ENCODE results near the gene MZT2B. TPM values are rescaled to one million over a fixed set of nuclear protein-coding genes. Genes with fewer than 3 reads are reported as not detected.

The MZT2B gene
- total and polyA plus RNA-seq, 9 of the 15 experiments (the other 6 are each of a cell fraction or from before 2014, with no cell fraction given), result 5.1 to 435 (median 102) TPM

- TF ChIP-seq AFF1 (IDR thresholded peaks at IDR 0.05; ENCODE audit: low read depth in 1 of 2, partially characterized antibody in 2 of 2) (no peak), DMBX1 (CRISPR knock-in tag; IDR thresholded peaks at IDR 0.05; ENCODE audit: borderline replicate concordance) (no peak), ZNF124 (CRISPR knock-in tag; IDR thresholded peaks at IDR 0.05) (no peak), BCL6 (CRISPR knock-in tag; IDR thresholded peaks at IDR 0.05) (no peak), SIX5 (IDR thresholded peaks at IDR 0.05; ENCODE audit: borderline replicate concordance in 1 of 2, insufficient read depth in 1 of 2, low read depth in 1 of 2, low read length in 2 of 2) (no peak), CBX5 (IDR thresholded peaks at IDR 0.05; ENCODE audit: borderline replicate concordance, low read depth) (no peak), CCAR2 (IDR thresholded peaks at IDR 0.05; ENCODE audit: low read depth, low read length) (no peak), E2F6 (IDR thresholded peaks at IDR 0.05; ENCODE audit: borderline replicate concordance in 1 of 2, extremely low read depth in 1 of 2, insufficient read depth in 1 of 2, insufficient read length in 1 of 2, low read depth in 1 of 2, low read length in 1 of 2, poor library complexity in 1 of 2, severe bottlenecking in 1 of 2) (peak; percentile 79 to 95), HCFC1 (IDR thresholded peaks at IDR 0.05; ENCODE audit: low read depth, low read length) (peak; percentile 81), ARID4B (CRISPR knock-in tag; IDR thresholded peaks at IDR 0.05) (no peak), ELK1 (CRISPR knock-in tag; IDR thresholded peaks at IDR 0.05) (no peak), PHF20 (IDR thresholded peaks at IDR 0.05; ENCODE audit: partially characterized antibody) (peak; percentile 81), MNT (conservative IDR thresholded peaks at IDR 0.05) (peak; percentile 86 to 92), RBM39 (optimal IDR thresholded peaks at IDR 0.05; ENCODE audit: low read depth, low read length) (no peak)
These were observed 660 bp upstream of the MZT2B start, which contains the start of gene SMPD4 (continued) for GRCh38 chr2:130181325-130181879.

Data from K562 (cell line).